Kidney capillary endothelial cell (primary cell): ENCODE results near the gene FIGLA.
"Not testable (repeated sequence)": the region's sequence is repeated elsewhere in the genome, so short reads cannot be mapped to it uniquely, and the experiment has no call there.

ENCODE experiments used
- DNase-seq: peaks from one replicate; pipeline ENCODE4 v3.0.0-alpha.2; 2018; ENCODE audit warnings: low spot score

The FIGLA gene

GRCh38 chr2:70746094-70746974 is 44.1 kb downstream of the FIGLA start:
- DNase-seq, result no peak

GRCh38 chr2:70745276-70745825 is 45.1 kb downstream of the FIGLA start:
- no peak for DNase-seq

GRCh38 chr2:70744397-70744796 is 46.0 kb downstream of the FIGLA start:
- no peak for DNase-seq

GRCh38 chr2:70743677-70744076 is 46.8 kb downstream of the FIGLA start:
- no peak for DNase-seq

GRCh38 chr2:70743068-70743467 is 47.4 kb downstream of the FIGLA start:
- no peak for DNase-seq

- not testable (repeated sequence) for DNase-seq
Observed at GRCh38 chr2:70739492-70739891, 51.0 kb downstream of the FIGLA start.

GRCh38 chr2:70738159-70738558 is 52.3 kb downstream of the FIGLA start:
- DNase-seq, result no peak

GRCh38 chr2:70735071-70735470 is 55.4 kb downstream of the FIGLA start:
- DNase-seq, result no peak

GRCh38 chr2:70733646-70734180 is 56.7 kb downstream of the FIGLA start:
- no peak for DNase-seq

GRCh38 chr2:70732766-70733645 is 57.4 kb downstream of the FIGLA start:
- DNase-seq, result no peak

GRCh38 chr2:70730730-70731129 is 59.7 kb downstream of the FIGLA start:
- no peak for DNase-seq

GRCh38 chr2:70729647-70730046 is 60.8 kb downstream of the FIGLA start:
- DNase-seq, result no peak

GRCh38 chr2:70728128-70728527 is 62.3 kb downstream of the FIGLA start:
- no peak for DNase-seq
